ENCODE results near the gene SLC19A3.
"Not testable (repeated sequence)": the region's sequence is repeated elsewhere in the genome, so short reads cannot be mapped to it uniquely, and the experiment has no call there.

SLC19A3 gene

DNA sequence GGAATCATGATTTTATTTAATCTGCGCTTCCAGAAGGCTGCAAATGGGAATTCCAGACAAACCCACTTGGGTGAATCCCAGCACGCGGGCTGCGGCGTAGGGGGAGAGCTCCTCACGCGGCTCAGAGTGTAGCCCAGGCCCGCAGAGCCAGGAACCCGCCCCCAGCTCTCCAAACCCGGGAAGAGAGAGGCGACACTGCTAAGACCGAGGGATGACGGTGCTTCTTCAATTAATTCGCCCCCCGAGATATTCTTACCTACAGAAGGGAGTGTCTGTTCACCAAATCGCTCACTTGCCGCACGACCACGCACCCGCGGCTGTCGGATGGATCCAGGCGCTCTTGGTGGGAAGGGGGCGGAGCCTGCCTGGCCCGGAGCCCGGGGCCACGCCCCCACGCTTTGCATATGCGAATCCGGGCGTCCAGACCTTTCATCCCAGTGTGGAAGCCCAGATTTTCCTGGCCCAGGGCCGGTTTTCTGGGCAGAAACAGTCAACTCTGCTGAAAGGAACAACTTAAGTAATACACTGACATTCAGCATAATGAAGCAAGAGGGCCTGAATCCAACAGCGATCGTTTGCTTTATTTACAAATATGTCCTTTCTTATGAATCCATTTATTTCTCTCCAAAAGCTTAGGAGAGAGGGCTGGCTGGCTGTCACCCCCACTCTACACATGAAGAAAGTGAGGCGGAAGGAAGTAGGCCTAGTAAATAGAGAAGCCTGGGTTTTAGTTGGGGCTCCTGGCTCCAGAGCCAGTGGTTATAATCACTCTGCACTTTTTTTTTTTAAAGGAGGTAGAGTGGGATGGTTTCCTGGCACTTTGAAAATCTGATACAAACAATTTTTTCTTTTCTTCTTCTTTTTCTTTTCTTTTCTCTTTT is at the start of gene SLC19A3:
Gene SLC19A3 (minus strand): TSS at position 342 of the 881 bp plus-strand sequence. CDS start 15,710 bp downstream, outside the sequence.
- peak within 1 kb of the TSS; percentile 27; the same call in 1 of the 2 replicates for H3K27ac ChIP-seq (ENCODE audit: low read depth, low read length)
- H3K4me1 ChIP-seq (ENCODE audit: control insufficient read depth, insufficient read depth, low read length, unreplicated experiment) = no peaks in the 10 kb centered on the region
- H3K27me3 ChIP-seq (ENCODE audit: insufficient read depth, low read length) = no peaks in the 10 kb centered on the region
- H3K79me2 ChIP-seq (ENCODE audit: control insufficient read depth, insufficient read depth, low read length, unreplicated experiment) = no peaks in the 10 kb centered on the region
- H3K36me3 ChIP-seq (ENCODE audit: insufficient read depth, low read length) = no peaks in the 10 kb centered on the region
- peak within 1 kb of the TSS; percentile 75 for H3K4me3 ChIP-seq (ENCODE audit: low read depth, low read length)
- H2AFZ ChIP-seq (ENCODE audit: low read length, unreplicated experiment) = peak within 1 kb of the TSS; percentile 20

DNA sequence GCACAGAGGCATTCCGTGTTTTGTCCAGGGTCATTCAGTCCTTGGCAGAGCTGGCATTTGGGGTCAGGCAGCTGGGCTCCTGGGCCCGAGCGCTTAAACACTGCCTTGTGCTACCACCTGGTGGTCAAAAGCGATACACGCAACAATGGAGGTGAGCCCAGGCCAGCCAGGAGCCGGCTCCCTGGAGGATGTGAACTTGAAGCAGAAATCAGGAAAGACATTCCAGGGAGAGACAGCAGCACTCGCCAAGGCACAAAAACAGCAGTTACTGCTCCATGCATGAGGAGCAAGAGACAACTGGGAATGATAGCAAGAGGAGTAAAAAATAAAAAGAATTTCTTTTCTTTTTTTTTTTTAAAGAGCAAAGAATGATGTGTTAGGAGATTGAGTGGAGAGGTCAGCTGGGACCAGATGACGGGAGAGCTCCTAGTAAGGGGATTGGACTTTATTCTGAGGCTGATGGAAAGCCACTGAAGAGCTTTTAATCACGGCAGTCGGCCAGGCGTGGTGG is 48.6 kb upstream of the SLC19A3 start:
- Histone ChIP-seq H3K4me1 (ENCODE audit: control insufficient read depth, insufficient read depth, low read length, unreplicated experiment) (peaks cover 8% of the 10 kb centered on the region), H3K36me3 (ENCODE audit: insufficient read depth, low read length) (no peaks in the 10 kb centered on the region), H3K4me3 (ENCODE audit: low read depth, low read length) (no peak overlapping the region), H3K79me2 (ENCODE audit: control insufficient read depth, insufficient read depth, low read length, unreplicated experiment) (no peaks in the 10 kb centered on the region), H2AFZ (ENCODE audit: low read length, unreplicated experiment) (peak overlapping the region; percentile 71), H3K27ac (ENCODE audit: low read depth, low read length) (no peak overlapping the region), H3K27me3 (ENCODE audit: insufficient read depth, low read length) (no peaks in the 10 kb centered on the region)

DNA sequence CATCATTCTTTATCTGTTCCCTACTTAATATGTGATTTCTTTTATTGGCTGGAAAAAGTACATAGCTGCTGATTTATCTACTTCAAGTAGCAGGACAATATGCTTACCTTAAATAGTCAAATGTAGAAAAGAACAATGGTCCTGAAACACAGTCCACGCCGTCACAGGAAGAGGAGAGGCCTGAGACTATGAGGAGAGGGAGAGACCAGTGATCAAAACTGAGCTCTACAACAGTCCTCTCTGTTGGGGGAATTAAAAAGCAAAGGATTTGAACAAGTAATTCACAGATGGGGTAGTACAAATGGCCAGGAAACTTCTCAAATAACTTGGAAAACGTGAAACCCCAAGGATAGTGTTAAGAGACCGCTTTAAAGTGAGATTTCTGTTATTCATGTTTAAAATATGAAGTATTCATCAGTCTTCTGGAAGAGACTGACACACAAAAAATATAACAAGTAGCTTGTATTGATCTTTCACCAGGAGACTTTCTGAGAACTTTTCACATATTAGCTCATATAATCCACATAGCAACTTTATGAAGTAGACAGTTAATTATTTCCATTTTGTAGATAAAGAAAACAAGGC is 48.1 kb upstream of the SLC19A3 start:
- no peaks in the 10 kb centered on the region for H3K36me3 ChIP-seq (ENCODE audit: insufficient read depth, low read length)
- H2AFZ ChIP-seq (ENCODE audit: low read length, unreplicated experiment) = peak overlapping the region; percentile 71
- no peak overlapping the region for H3K4me3 ChIP-seq (ENCODE audit: low read depth, low read length)

DNA sequence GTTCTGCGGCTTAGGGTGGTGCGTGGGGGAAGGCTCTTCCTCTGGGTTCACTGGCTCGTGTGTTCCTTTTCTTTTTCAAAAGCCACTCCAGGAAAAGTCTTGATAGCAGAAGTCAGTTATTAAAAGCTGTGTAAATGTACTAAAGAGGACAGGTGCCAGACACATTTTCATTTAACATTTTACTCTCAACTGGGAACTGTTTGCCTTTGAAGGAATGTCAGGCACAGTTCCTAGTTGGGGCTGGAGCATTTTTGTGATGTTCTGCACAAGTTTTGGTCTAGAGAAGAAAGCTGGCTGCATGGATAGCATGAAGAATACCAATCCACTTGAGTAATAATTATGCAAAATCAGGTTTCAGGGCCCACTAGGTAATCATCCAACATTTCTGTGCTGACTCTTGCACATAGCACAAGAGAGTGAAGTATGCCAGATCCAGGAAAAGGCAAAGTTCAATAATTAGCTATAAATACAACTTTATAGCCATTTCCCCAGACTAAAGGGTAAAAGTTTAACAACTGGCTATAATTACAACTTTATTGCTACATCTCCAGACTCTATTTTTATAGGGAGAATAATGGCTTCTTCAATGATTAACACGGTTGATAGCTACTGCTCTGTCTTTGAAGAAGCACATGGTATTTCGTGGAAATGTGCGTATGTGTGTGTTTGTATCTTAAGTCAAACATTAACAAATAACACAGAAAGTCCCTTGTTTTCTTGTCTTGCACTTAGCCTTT is 44.1 kb upstream of the SLC19A3 start:
- H3K36me3 ChIP-seq (ENCODE audit: insufficient read depth, low read length) = no peaks in the 10 kb centered on the region
- no peak overlapping the region for H3K27ac ChIP-seq (ENCODE audit: low read depth, low read length)
- no peak overlapping the region for H2AFZ ChIP-seq (ENCODE audit: low read length, unreplicated experiment)
- no peaks in the 10 kb centered on the region for H3K79me2 ChIP-seq (ENCODE audit: control insufficient read depth, insufficient read depth, low read length, unreplicated experiment)
- no peaks in the 10 kb centered on the region for H3K27me3 ChIP-seq (ENCODE audit: insufficient read depth, low read length)
- peaks cover 8% of the 10 kb centered on the region for H3K4me1 ChIP-seq (ENCODE audit: control insufficient read depth, insufficient read depth, low read length, unreplicated experiment)
- no peak overlapping the region for H3K4me3 ChIP-seq (ENCODE audit: low read depth, low read length)

More for the DNA sequence above, 48.1 kb upstream of the SLC19A3 start:
- Histone ChIP-seq H3K79me2 (ENCODE audit: control insufficient read depth, insufficient read depth, low read length, unreplicated experiment) (no peaks in the 10 kb centered on the region), H3K27me3 (ENCODE audit: insufficient read depth, low read length) (no peaks in the 10 kb centered on the region), H3K27ac (ENCODE audit: low read depth, low read length) (no peak overlapping the region), H3K4me1 (ENCODE audit: control insufficient read depth, insufficient read depth, low read length, unreplicated experiment) (peaks cover 8% of the 10 kb centered on the region)

DNA sequence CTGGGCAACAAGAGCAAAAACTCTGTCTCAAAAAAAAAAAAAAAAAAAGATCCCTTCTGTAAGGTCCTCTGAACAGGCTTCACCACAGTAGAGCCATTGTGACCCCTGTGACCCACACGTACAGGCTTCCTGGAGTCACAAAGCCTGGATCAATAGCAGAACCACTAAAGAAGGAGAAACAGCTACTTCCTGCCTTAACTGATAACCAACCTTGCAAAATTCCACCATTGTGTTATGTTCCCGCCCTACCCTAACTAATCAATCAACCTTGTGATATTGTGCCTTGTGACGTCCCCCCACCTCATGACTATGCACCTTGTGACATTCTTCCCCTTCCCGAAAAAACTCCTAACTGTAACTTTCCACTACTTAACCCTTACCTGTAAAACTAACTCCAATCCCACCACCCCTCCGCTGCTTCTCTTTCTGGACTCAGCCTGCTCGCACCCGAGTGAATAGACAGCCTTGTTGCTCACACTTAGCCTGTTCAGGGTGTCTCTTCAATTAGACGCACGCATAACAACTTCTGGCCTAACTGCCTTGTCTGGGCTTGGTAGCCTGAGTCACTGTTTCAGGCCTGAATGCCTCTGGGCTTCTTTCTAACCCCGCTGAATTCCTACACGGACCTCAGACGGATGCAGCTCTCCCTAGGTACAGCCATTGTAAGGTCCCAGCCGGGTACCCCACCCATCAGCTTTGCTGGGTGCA is 41.7 kb upstream of the SLC19A3 start:
- no peaks in the 10 kb centered on the region for H3K4me1 ChIP-seq (ENCODE audit: control insufficient read depth, insufficient read depth, low read length, unreplicated experiment)
- no peak overlapping the region for H3K27ac ChIP-seq (ENCODE audit: low read depth, low read length)
- H3K79me2 ChIP-seq (ENCODE audit: control insufficient read depth, insufficient read depth, low read length, unreplicated experiment) = no peaks in the 10 kb centered on the region
- no peak overlapping the region for H3K4me3 ChIP-seq (ENCODE audit: low read depth, low read length)
- no peaks in the 10 kb centered on the region for H3K36me3 ChIP-seq (ENCODE audit: insufficient read depth, low read length)
- H3K27me3 ChIP-seq (ENCODE audit: insufficient read depth, low read length) = no peaks in the 10 kb centered on the region
- no peak overlapping the region for H2AFZ ChIP-seq (ENCODE audit: low read length, unreplicated experiment)

DNA sequence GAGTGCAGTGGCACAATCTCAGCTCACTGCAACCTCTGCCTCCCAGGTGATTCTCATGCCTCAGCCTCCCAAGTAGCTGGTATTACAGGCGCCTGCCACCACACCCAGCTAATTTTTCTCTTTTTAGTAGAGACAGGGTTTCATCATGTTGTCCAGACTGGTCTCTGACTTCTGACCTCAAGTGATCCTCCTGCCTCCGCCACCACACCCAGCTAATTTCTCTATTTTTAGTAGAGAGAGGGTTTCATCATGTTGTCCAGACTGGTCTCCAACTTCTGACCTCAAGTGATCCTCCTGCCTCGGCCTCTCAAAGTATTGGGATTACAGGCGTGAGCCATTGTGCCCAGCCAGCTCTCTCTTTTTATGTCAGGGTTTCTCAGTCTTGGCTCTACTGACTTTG is 38.4 kb upstream of the SLC19A3 start:
- H3K36me3 ChIP-seq (ENCODE audit: insufficient read depth, low read length); H3K27me3 ChIP-seq (ENCODE audit: insufficient read depth, low read length); H3K4me1 ChIP-seq (ENCODE audit: control insufficient read depth, insufficient read depth, low read length, unreplicated experiment); H3K4me3 ChIP-seq (ENCODE audit: low read depth, low read length); H3K79me2 ChIP-seq (ENCODE audit: control insufficient read depth, insufficient read depth, low read length, unreplicated experiment); H2AFZ ChIP-seq (ENCODE audit: low read length, unreplicated experiment); H3K27ac ChIP-seq (ENCODE audit: low read depth, low read length): not testable (repeated sequence)

DNA sequence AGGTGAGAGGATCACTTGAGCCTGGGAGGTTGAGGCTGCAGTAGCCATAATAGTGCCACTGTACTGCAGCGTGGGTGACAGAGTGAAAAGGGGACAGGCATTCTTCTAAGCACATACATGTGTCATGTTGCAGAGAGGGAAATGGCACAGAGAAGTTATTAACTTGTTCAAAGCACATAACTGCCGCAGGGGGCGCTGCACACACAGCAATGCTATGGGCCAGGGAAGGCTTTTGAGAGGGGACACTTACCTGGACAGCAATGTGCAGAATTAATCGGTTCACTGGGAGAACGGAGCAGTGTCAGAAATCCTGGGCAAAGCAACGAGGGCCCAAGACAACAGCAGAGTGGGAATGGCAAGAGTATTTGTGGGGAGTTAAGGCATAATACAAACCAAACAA is 30.3 kb upstream of the SLC19A3 start:
- Histone ChIP-seq H3K4me1 (ENCODE audit: control insufficient read depth, insufficient read depth, low read length, unreplicated experiment) (no peaks in the 10 kb centered on the region), H3K36me3 (ENCODE audit: insufficient read depth, low read length) (no peaks in the 10 kb centered on the region), H2AFZ (ENCODE audit: low read length, unreplicated experiment) (no peak overlapping the region), H3K4me3 (ENCODE audit: low read depth, low read length) (no peak overlapping the region), H3K27me3 (ENCODE audit: insufficient read depth, low read length) (no peaks in the 10 kb centered on the region), H3K79me2 (ENCODE audit: control insufficient read depth, insufficient read depth, low read length, unreplicated experiment) (no peaks in the 10 kb centered on the region), H3K27ac (ENCODE audit: low read depth, low read length) (no peak overlapping the region)

DNA sequence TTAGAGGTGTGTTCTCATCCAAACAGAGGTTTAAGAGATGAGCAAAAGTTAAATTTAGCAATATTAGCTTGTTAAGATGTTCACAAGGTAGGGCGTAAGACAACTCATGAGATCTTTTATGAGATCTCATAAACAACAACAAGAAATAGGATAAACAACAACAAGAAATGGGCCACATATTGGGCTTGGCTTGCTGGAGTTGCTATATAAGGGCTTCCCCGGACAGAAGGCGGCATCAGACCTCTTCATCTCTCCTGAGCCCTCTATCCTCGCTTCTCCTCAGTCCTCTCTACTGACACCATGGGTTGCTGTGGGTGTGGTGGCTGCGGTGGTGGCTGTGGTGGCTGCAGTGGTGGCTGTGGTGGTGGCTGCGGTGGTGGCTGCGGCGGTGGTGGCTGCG is 27.8 kb upstream of the SLC19A3 start, which contains the start of gene SCYGR8:
Gene SCYGR8 (plus strand): TSS at position 301 of the 400 bp plus-strand sequence. CDS start 0 bp downstream, at position 301.
- H3K27ac ChIP-seq (ENCODE audit: low read depth, low read length) = no peak within 1 kb of the TSS
- no peaks in the 10 kb centered on the region for H3K79me2 ChIP-seq (ENCODE audit: control insufficient read depth, insufficient read depth, low read length, unreplicated experiment)
- H3K36me3 ChIP-seq (ENCODE audit: insufficient read depth, low read length) = no peaks in the 10 kb centered on the region
- no peak within 1 kb of the TSS for H3K4me3 ChIP-seq (ENCODE audit: low read depth, low read length)
- no peak within 1 kb of the TSS for H2AFZ ChIP-seq (ENCODE audit: low read length, unreplicated experiment)
- no peaks in the 10 kb centered on the region for H3K4me1 ChIP-seq (ENCODE audit: control insufficient read depth, insufficient read depth, low read length, unreplicated experiment)
- H3K27me3 ChIP-seq (ENCODE audit: insufficient read depth, low read length) = no peaks in the 10 kb centered on the region

DNA sequence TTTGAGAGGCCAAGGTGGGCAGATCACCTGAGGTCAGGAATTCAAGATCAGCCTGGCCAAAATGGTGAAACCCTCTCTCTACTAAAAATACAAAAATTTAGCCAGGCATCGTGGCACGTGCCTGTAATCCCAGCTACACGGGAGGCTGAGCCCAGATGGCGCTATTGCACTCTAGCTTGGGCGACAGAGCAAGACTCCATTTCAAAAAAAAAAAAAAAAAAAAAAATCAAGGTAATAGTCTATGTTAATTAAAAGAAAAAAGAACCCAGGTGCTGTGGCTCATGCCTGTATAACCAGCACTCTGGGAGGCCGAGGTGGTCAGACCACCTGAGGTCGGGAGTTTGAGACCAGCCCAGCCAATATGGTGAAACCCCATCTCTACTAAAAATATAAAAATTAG is 22.9 kb upstream of the SLC19A3 start:
- H3K27ac ChIP-seq (ENCODE audit: low read depth, low read length); H3K79me2 ChIP-seq (ENCODE audit: control insufficient read depth, insufficient read depth, low read length, unreplicated experiment); H3K36me3 ChIP-seq (ENCODE audit: insufficient read depth, low read length); H3K4me3 ChIP-seq (ENCODE audit: low read depth, low read length); H3K27me3 ChIP-seq (ENCODE audit: insufficient read depth, low read length); H2AFZ ChIP-seq (ENCODE audit: low read length, unreplicated experiment); H3K4me1 ChIP-seq (ENCODE audit: control insufficient read depth, insufficient read depth, low read length, unreplicated experiment): not testable (repeated sequence)

DNA sequence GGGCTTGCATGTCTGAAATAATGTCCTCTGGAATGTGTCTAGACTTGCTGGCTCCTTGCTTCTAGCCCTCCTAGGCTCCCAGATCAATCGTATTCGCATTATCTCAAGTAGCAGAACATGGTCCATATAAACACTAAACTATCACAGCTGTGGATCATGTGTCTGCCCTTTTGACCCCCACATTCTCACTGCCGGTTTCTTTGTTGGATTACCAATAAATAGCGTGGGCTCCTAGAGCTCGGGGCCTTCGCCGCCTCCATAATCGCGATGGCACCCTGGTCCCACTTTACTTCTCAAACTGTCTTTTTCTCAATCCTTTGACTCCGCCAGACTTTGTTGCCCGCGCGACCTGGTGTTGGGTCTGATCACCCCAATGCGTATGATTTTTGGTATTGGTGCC is 21.5 kb upstream of the SLC19A3 start:
- Histone ChIP-seq H3K27ac (ENCODE audit: low read depth, low read length) (no peak overlapping the region), H3K4me3 (ENCODE audit: low read depth, low read length) (no peak overlapping the region), H3K79me2 (ENCODE audit: control insufficient read depth, insufficient read depth, low read length, unreplicated experiment) (no peaks in the 10 kb centered on the region)

More for the DNA sequence above, 21.5 kb upstream of the SLC19A3 start:
- H2AFZ ChIP-seq (ENCODE audit: low read length, unreplicated experiment) = no peak overlapping the region
- no peaks in the 10 kb centered on the region for H3K36me3 ChIP-seq (ENCODE audit: insufficient read depth, low read length)
- peaks cover 14% of the 10 kb centered on the region; the same call in 1 of the 2 replicates for H3K27me3 ChIP-seq (ENCODE audit: insufficient read depth, low read length)
- no peaks in the 10 kb centered on the region for H3K4me1 ChIP-seq (ENCODE audit: control insufficient read depth, insufficient read depth, low read length, unreplicated experiment)

Data from ACC112 (cell line).